Panc1 (cell line): ENCODE data around the gene FN1. TPM values are rescaled to one million over a fixed set of nuclear protein-coding genes. Genes with fewer than 3 reads are reported as not detected.

ENCODE experiments used
- ATAC-seq: fragments of 200-7000 bp; cut with Tn5 transposase; 2 replicates; pipeline ENCODE4 v1.9.1; 2020; ENCODE audit warnings: mild to moderate bottlenecking, moderate library complexity
- BruUV-seq: library from RNA; stranded (reverse); fragments of 400-500 nt; replicated peaks from 2 replicates; lab custom pipeline; 2021; lab: Mats Ljungman, UMichigan
- CTCF ChIA-PET: fragments of 300-600 bp; sonication (Branson Sonifier 250); formaldehyde crosslinking; loops from one replicate; lab custom pipeline; 2022; ENCODE audit warnings: antibody characterized with exemption; lab: Charles Lee
- POLR2A ChIA-PET: fragments of 300-600 bp; sonication (Branson Sonifier 250); formaldehyde crosslinking; loops from one replicate; lab custom pipeline; 2022; ENCODE audit warnings: antibody characterized with exemption; lab: Charles Lee
- DNase-seq: peaks from one replicate; pipeline ENCODE4 v3.0.0-alpha.2; 2010; ENCODE audit warnings: low read depth, low spot score
- H3K27ac ChIP-seq: 2 replicates; pipeline ENCODE4 v1.5.1; 2011; ENCODE audit warnings: mild to moderate bottlenecking, low read length, inconsistent platforms
- H3K27me3 ChIP-seq: fragments of 200-500 bp; sonication (Bioruptor generic); 2 replicates; pipeline ENCODE4 v1.6.0; 2014; ENCODE audit warnings: low read length, inconsistent platforms; ENCODE audit not compliant: control insufficient read depth, insufficient read depth
- H3K36me3 ChIP-seq: fragments of 200-500 bp; sonication (Bioruptor generic); 2 replicates; pipeline ENCODE4 v1.5.1; 2014; ENCODE audit warnings: inconsistent platforms, mild to moderate bottlenecking, low read length, moderate library complexity; ENCODE audit not compliant: control insufficient read depth, insufficient read depth
- H3K4me1 ChIP-seq: 2 replicates; pipeline ENCODE4 v1.5.1; 2011; ENCODE audit warnings: inconsistent platforms, mild to moderate bottlenecking, low read length, moderate library complexity; ENCODE audit not compliant: control insufficient read depth, insufficient read depth
- H3K4me3 ChIP-seq, 2 experiments: 2 replicates each; pipeline ENCODE4 v1.5.1; 2011 to 2012; ENCODE audit warnings: low read depth in 2 of 2, low read length in 2 of 2, mild to moderate bottlenecking in 2 of 2, inconsistent platforms in 1 of 2, moderate library complexity in 1 of 2
- H3K9me3 ChIP-seq: fragments of 200-500 bp; sonication (Bioruptor generic); 2 replicates; pipeline ENCODE4 v1.5.1; 2014; ENCODE audit warnings: low read depth, mild to moderate bottlenecking, inconsistent platforms, low read length, moderate library complexity; ENCODE audit not compliant: control insufficient read depth, insufficient read depth
- POLR2AphosphoS5 ChIP-seq: IDR thresholded peaks from 2 replicates; pipeline ENCODE4 v1.6.1; 2012; ENCODE audit warnings: mild to moderate bottlenecking, low read depth, low read length, moderate library complexity
- SIN3A ChIP-seq: IDR thresholded peaks from 2 replicates; pipeline ENCODE4 v1.6.1; 2012; ENCODE audit warnings: low read depth, mild to moderate bottlenecking, low read length, moderate library complexity, borderline replicate concordance; ENCODE audit not compliant: insufficient read depth
- TCF7L2 ChIP-seq: IDR thresholded peaks from 2 replicates; pipeline ENCODE4 v1.6.1; 2011; ENCODE audit warnings: mild to moderate bottlenecking, low read depth, low read length, inconsistent platforms
- in situ Hi-C: cut with HindIII; loops from 2 replicates; pipeline ENCODE4 v1.10.0; 2016; ENCODE audit warnings: low sequenced_read_pairs, low pct_unique_long_range_greater_than_20kb
- intact Hi-C: fragments of 100-400 bp; cut with micrococcal nuclease; formaldehyde crosslinking; loops from one replicate; pipeline ENCODE4 v1.10.0; 2022; ENCODE audit not compliant: unreplicated experiment
- total RNA-seq: library from RNA; stranded (reverse); gene quantifications from one replicate; pipeline ENCODE4 v1.2.1, GENCODE V29; 2021; ENCODE audit not compliant: unreplicated experiment
- TF ChIP-seq, protein P1 (sequence below), 2 experiments: IDR thresholded peaks; 2 replicates each; pipeline ENCODE4 v1.6.1; 2011 to 2012; ENCODE audit warnings: low read depth in 2 of 2, control low read depth in 1 of 2, low read length in 1 of 2, mild to moderate bottlenecking in 1 of 2, moderate library complexity in 1 of 2; ENCODE audit not compliant: insufficient read depth in 1 of 2
- TF ChIP-seq, protein P2 (sequence below): fragments of 450-650 bp; IDR thresholded peaks from 2 replicates; pipeline ENCODE4 v1.5.1; 2017; ENCODE audit warnings: mild to moderate bottlenecking

FN1 gene
- total RNA-seq, 1 experiment from 2014 or later, result 4.2 TPM

DNA sequence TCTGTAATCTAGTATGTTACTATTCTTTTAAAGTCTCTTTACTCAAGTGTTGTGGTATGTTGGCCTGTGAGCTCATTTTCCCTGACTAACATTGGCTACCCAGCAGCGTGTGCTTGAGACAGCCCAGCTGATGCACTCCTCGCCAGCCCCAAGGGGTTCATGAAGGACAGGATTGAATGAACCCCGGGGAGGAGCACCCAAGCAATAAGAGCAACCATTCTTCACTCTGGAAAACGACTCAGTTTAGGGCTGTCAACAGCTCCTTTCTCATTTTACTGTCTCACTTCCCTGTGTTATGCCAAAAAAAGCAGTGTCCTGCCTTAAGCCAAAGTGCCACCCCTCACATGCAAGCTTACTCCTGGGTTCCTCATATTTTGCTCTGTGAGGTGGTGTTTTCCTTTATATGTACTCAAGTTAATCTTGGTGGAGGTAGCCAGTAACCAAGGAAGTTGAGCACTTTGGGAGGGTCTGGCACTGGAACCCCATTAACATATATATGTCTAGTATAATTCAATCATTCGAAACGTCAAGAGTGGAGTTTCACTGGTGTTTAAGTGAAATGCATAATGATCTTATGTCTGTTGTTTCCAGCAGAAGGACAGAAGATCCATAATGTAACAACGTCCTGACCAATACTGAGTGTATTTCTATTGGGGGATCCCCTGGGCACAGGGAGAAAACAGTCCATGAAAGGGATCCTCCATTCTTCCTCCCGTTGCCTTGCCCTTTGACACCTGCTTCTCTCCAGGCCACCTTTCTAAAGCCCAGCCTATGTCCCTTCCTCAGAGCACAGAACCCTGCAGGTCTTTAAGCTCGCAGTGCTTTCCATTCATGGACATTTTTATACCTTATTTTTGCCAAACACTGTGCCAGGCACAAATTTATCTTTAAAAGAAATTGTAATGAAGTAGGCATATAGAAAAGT lies 80.8 kb downstream of the FN1 start:
- no peak overlapping the region for H3K27ac ChIP-seq
- no peaks in the 10 kb centered on the region; the same call in 1 of the 2 replicates for H3K36me3 ChIP-seq
- DNase-seq (no peak), ATAC-seq (no peak)
- no TSS peak for BruUV-seq
- no peak overlapping the region for H3K4me3 ChIP-seq
- CTCF ChIA-PET, result no interaction called here
- no peaks in the 10 kb centered on the region for H3K9me3 ChIP-seq
- no peaks in the 10 kb centered on the region for H3K27me3 ChIP-seq
- TF ChIP-seq, protein P1, sequence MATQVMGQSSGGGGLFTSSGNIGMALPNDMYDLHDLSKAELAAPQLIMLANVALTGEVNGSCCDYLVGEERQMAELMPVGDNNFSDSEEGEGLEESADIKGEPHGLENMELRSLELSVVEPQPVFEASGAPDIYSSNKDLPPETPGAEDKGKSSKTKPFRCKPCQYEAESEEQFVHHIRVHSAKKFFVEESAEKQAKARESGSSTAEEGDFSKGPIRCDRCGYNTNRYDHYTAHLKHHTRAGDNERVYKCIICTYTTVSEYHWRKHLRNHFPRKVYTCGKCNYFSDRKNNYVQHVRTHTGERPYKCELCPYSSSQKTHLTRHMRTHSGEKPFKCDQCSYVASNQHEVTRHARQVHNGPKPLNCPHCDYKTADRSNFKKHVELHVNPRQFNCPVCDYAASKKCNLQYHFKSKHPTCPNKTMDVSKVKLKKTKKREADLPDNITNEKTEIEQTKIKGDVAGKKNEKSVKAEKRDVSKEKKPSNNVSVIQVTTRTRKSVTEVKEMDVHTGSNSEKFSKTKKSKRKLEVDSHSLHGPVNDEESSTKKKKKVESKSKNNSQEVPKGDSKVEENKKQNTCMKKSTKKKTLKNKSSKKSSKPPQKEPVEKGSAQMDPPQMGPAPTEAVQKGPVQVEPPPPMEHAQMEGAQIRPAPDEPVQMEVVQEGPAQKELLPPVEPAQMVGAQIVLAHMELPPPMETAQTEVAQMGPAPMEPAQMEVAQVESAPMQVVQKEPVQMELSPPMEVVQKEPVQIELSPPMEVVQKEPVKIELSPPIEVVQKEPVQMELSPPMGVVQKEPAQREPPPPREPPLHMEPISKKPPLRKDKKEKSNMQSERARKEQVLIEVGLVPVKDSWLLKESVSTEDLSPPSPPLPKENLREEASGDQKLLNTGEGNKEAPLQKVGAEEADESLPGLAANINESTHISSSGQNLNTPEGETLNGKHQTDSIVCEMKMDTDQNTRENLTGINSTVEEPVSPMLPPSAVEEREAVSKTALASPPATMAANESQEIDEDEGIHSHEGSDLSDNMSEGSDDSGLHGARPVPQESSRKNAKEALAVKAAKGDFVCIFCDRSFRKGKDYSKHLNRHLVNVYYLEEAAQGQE (IDR thresholded peaks at IDR 0.05; ENCODE audit: insufficient read depth in 1 of 2, low read depth in 2 of 2, low read length in 1 of 2), result no peak
- TF ChIP-seq SIN3A, result no peak
- TF ChIP-seq TCF7L2, result no peak
- no peak for TF ChIP-seq POLR2AphosphoS5
- TF ChIP-seq, protein P2, sequence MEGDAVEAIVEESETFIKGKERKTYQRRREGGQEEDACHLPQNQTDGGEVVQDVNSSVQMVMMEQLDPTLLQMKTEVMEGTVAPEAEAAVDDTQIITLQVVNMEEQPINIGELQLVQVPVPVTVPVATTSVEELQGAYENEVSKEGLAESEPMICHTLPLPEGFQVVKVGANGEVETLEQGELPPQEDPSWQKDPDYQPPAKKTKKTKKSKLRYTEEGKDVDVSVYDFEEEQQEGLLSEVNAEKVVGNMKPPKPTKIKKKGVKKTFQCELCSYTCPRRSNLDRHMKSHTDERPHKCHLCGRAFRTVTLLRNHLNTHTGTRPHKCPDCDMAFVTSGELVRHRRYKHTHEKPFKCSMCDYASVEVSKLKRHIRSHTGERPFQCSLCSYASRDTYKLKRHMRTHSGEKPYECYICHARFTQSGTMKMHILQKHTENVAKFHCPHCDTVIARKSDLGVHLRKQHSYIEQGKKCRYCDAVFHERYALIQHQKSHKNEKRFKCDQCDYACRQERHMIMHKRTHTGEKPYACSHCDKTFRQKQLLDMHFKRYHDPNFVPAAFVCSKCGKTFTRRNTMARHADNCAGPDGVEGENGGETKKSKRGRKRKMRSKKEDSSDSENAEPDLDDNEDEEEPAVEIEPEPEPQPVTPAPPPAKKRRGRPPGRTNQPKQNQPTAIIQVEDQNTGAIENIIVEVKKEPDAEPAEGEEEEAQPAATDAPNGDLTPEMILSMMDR, result no peak
- POLR2A ChIA-PET, result no interaction called here
- intact Hi-C loops, result no loop called here
- no peaks in the 10 kb centered on the region for H3K4me1 ChIP-seq
- in situ Hi-C loops, result no loop called here

DNA sequence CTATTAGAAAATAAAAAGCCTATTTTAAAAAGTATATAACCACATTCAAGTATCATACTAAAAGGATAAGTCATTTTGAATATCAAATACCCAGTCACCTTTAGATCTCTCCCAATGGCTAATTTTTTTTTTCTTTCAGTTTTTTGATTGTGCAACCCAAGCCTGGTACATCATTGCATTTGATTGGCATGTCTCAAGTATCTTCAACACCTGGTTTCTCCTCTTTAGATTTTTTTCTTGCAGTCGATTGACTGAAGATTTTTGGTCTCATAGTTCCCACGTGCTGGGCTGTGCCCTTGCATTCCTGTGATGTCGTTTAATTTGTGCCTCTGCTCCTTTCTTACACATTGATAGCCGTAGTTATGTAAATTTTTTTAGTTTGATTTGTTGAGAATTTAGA lies 83.3 kb downstream of the FN1 start:
- ATAC-seq (no peak), DNase-seq (no peak)
- intact Hi-C loops (no loop called here), in situ Hi-C loops (no loop called here)
- ChIA-PET POLR2A (no interaction called here), CTCF (no interaction called here)
- Histone ChIP-seq H3K9me3 (no peaks in the 10 kb centered on the region), H3K4me1 (no peaks in the 10 kb centered on the region), H3K27ac (no peak overlapping the region), H3K36me3 (peaks cover 15% of the 10 kb centered on the region), H3K27me3 (no peaks in the 10 kb centered on the region), H3K4me3 (no peak overlapping the region)
- TF ChIP-seq POLR2AphosphoS5 (no peak), TCF7L2 (no peak), SIN3A (no peak)
- TF ChIP-seq, protein P1 (IDR thresholded peaks at IDR 0.05; ENCODE audit: insufficient read depth in 1 of 2, low read depth in 2 of 2, low read length in 1 of 2), result no peak
- TF ChIP-seq, protein P2, result no peak
- BruUV-seq, result no TSS peak
